Endodermal cell (in vitro differentiated cells): ENCODE data around the gene NRG2. TPM values are rescaled to one million over a fixed set of nuclear protein-coding genes. Genes with fewer than 3 reads are reported as not detected.

ENCODE experiments used
- DNase-seq: peaks from one replicate; pipeline ENCODE4 v3.0.0-alpha.2; 2017
- H3K27ac ChIP-seq: 2 replicates; pipeline ENCODE4 v1.5.1; 2013; ENCODE audit warnings: mild to moderate bottlenecking, low read depth, low read length, moderate library complexity
- H3K27me3 ChIP-seq: 2 replicates; pipeline ENCODE4 v1.6.1; 2013; ENCODE audit warnings: mild to moderate bottlenecking, low read length, moderate library complexity; ENCODE audit not compliant: insufficient read depth, control insufficient read depth, poor library complexity, severe bottlenecking
- H3K36me3 ChIP-seq: 2 replicates; pipeline ENCODE4 v1.7.0; 2013; ENCODE audit warnings: mild to moderate bottlenecking, low read length, moderate library complexity; ENCODE audit not compliant: control insufficient read depth, insufficient read depth
- H3K4me1 ChIP-seq: one replicate; pipeline ENCODE4 v1.7.0; 2013; ENCODE audit warnings: low read length; ENCODE audit not compliant: control insufficient read depth, insufficient read depth
- H3K4me3 ChIP-seq: 2 replicates; pipeline ENCODE4 v1.5.1; 2013; ENCODE audit warnings: mild to moderate bottlenecking, low read length, moderate library complexity
- H3K9ac ChIP-seq: 2 replicates; pipeline ENCODE4 v1.6.1; 2013; ENCODE audit warnings: mild to moderate bottlenecking, low read length, moderate library complexity; ENCODE audit not compliant: poor library complexity, severe bottlenecking; ENCODE audit errors: extremely low read depth
- H3K9me3 ChIP-seq: 2 replicates; pipeline ENCODE4 v1.6.1; 2013; ENCODE audit warnings: mild to moderate bottlenecking, low read length, moderate library complexity; ENCODE audit not compliant: control insufficient read depth
- H3K27ac Mint-ChIP-seq: 2 replicates; pipeline ENCODE4 v1.8.0; 2020; ENCODE audit warnings: mixed read lengths
- H3K27me3 Mint-ChIP-seq: 2 replicates; pipeline ENCODE4 v1.8.0; 2021; ENCODE audit warnings: mild to moderate bottlenecking, mixed read lengths; ENCODE audit not compliant: insufficient read depth
- H3K36me3 Mint-ChIP-seq: 2 replicates; pipeline ENCODE4 v1.8.0; 2020; ENCODE audit warnings: low read depth, mixed read lengths
- H3K4me1 Mint-ChIP-seq: 2 replicates; pipeline ENCODE4 v1.8.0; 2020; ENCODE audit warnings: mixed read lengths
- H3K4me3 Mint-ChIP-seq: 2 replicates; pipeline ENCODE4 v1.8.0; 2020; ENCODE audit warnings: mild to moderate bottlenecking, moderate library complexity, mixed read lengths
- H3K9me3 Mint-ChIP-seq: 2 replicates; pipeline ENCODE4 v1.8.0; 2020; ENCODE audit warnings: mild to moderate bottlenecking, mixed read lengths
- CTCF ChIP-seq: fragments of 200-600 bp; sonication (generic); conservative IDR thresholded peaks from 2 replicates; pipeline ENCODE4 v1.5.0; 2021; ENCODE audit warnings: antibody characterized with exemption, mild to moderate bottlenecking
- WGBS, 2 experiments: methylation state at CpG; one replicate each; pipeline versions ENCODE4 v1.1.5 to v1.1.7; 2013; ENCODE audit warnings: missing lambda C conversion rate in 2 of 2, mixed read lengths in 1 of 2; ENCODE audit not compliant: insufficient coverage in 1 of 2, insufficient read length in 1 of 2; 5-methylcytosine and 5-hydroxymethylcytosine counted together
- total RNA-seq, 2 donors: library from RNA; stranded (reverse); fragmentation: NEBNext Ultra II Directional in 1 of 2; extraction: Animal tissue kit (Norgen Biotek cat#: 25700) in 1 of 2; gene quantifications; 2 replicates in 1 of 2; 3 replicates in 1 of 2; pipeline ENCODE4 v1.2.1, GENCODE V29; 2021

NRG2 gene
- total RNA-seq, 2 donors from 2014 or later, result 10.8 to 12.5 TPM

- Histone ChIP-seq H3K27me3 (peaks cover 25% of the 10 kb centered on the region), H3K27ac (no peak overlapping the region), H3K4me3 (no peak overlapping the region), H3K36me3 (no peaks in the 10 kb centered on the region), H3K9me3 (no peaks in the 10 kb centered on the region), H3K9ac (no peak overlapping the region), H3K4me1 (peaks cover 3% of the 10 kb centered on the region)
- Mint-ChIP-seq H3K27ac (no peak overlapping the region), H3K4me1 (peaks cover 11% of the 10 kb centered on the region), H3K27me3 (peaks cover 44% of the 10 kb centered on the region), H3K36me3 (no peaks in the 10 kb centered on the region), H3K9me3 (no peaks in the 10 kb centered on the region), H3K4me3 (no peak overlapping the region)
- DNase-seq, result peak; percentile 20
- no peak for TF ChIP-seq CTCF
- 92 to 100% methylated on average over 3 to 9 of the region's 9 CpGs for WGBS, 2 experiments
Observed at GRCh38 chr5:139960723-139961383, 82.2 kb downstream of the NRG2 start.

- H3K9me3 ChIP-seq, result no peaks in the 10 kb centered on the region
- no peak for DNase-seq
- Mint-ChIP-seq H3K27me3 (peaks cover 34% of the 10 kb centered on the region), H3K9me3 (no peaks in the 10 kb centered on the region), H3K36me3 (no peaks in the 10 kb centered on the region), H3K4me1 (peaks cover 34% of the 10 kb centered on the region), H3K4me3 (no peak overlapping the region), H3K27ac (no peak overlapping the region)
- no peak overlapping the region for H3K27ac ChIP-seq
- no peak for TF ChIP-seq CTCF
- peaks cover 16% of the 10 kb centered on the region for H3K27me3 ChIP-seq
- 90 to 93% methylated on average over 2 to 4 of the region's 4 CpGs for WGBS, 2 experiments
- no peaks in the 10 kb centered on the region for H3K36me3 ChIP-seq
- H3K4me1 ChIP-seq, result peaks cover 5% of the 10 kb centered on the region
- no peak overlapping the region for H3K9ac ChIP-seq
- no peak overlapping the region for H3K4me3 ChIP-seq
Observed at GRCh38 chr5:139958432-139959148, 84.5 kb downstream of the NRG2 start.

- peak; percentile 36 for DNase-seq
- Histone ChIP-seq H3K27me3 (no peaks in the 10 kb centered on the region), H3K9me3 (no peaks in the 10 kb centered on the region), H3K9ac (no peak overlapping the region), H3K36me3 (no peaks in the 10 kb centered on the region), H3K4me3 (no peak overlapping the region), H3K27ac (no peak overlapping the region), H3K4me1 (peaks cover 5% of the 10 kb centered on the region)
- 89 to 93% methylated on average over 3 to 4 of the region's 4 CpGs for WGBS, 2 experiments
- peaks cover 18% of the 10 kb centered on the region for H3K27me3 Mint-ChIP-seq
- H3K4me1 Mint-ChIP-seq, result peaks cover 33% of the 10 kb centered on the region
- no peaks in the 10 kb centered on the region for H3K9me3 Mint-ChIP-seq
- no peak overlapping the region for H3K4me3 Mint-ChIP-seq
- no peak overlapping the region for H3K27ac Mint-ChIP-seq
- H3K36me3 Mint-ChIP-seq, result no peaks in the 10 kb centered on the region
- TF ChIP-seq CTCF, result no peak
Observed at GRCh38 chr5:139956342-139956741, 86.8 kb downstream of the NRG2 start.
